Measurements from ENCODE around the gene S100PBP. TPM values are rescaled to one million over a fixed set of nuclear protein-coding genes. Genes with fewer than 3 reads are reported as not detected.

S100PBP gene
- total RNA-seq, 4 donors from 2014 or later: 14.9 to 24.1 (median 18.6) TPM

GRCh38 chr1:32892368-32893197, 75.1 kb downstream of the S100PBP start:
- H3K36me3 ChIP-seq: no peaks in the 10 kb centered on the region
- TF ChIP-seq EP300 (IDR thresholded peaks at IDR 0.05) (no peak), CTCF (IDR thresholded peaks at IDR 0.05) (peak; percentile 17 to 47 (median 36))
- H3K4me3 ChIP-seq: peak overlapping the region; percentile 53 to 65 (median 55)
- DNase-seq (ENCODE audit: extremely low spot score): no peak
- peaks cover 14 to 19% (median 17%) of the 10 kb centered on the region in 4 donors for H3K4me1 ChIP-seq
- peaks cover 0 to 65% (median 10%) of the 10 kb centered on the region in 4 donors for H3K27me3 ChIP-seq
- WGBS: 32% methylated on average over 29 of the region's 49 CpGs
- H3K27ac ChIP-seq (replicated peaks in 1 of 4): no peak overlapping the region
- no peaks in the 10 kb centered on the region for H3K9me3 ChIP-seq
- intact Hi-C loops (cut with DNase I): no loop called here

- H3K4me3 ChIP-seq: peak overlapping the region; percentile 53 to 65 (median 55)
- 3% methylated on average over 29 of the region's 58 CpGs for WGBS
- peaks cover 0 to 58% (median 9%) of the 10 kb centered on the region in 4 donors for H3K27me3 ChIP-seq
- H3K9me3 ChIP-seq: no peaks in the 10 kb centered on the region
- peaks cover 14 to 19% (median 17%) of the 10 kb centered on the region in 4 donors for H3K4me1 ChIP-seq
- TF ChIP-seq CTCF (IDR thresholded peaks at IDR 0.05) (peak in 1 of 3 experiments; percentile 15), EP300 (IDR thresholded peaks at IDR 0.05) (no peak)
- intact Hi-C loops (cut with DNase I): no loop called here
- H3K36me3 ChIP-seq: no peaks in the 10 kb centered on the region
- H3K27ac ChIP-seq (replicated peaks in 1 of 4): no peak overlapping the region
- no peak for DNase-seq (ENCODE audit: extremely low spot score)
These were observed 76.0 kb downstream of the S100PBP start for GRCh38 chr1:32893198-32894018.

- Histone ChIP-seq H3K4me3 (peak overlapping the region in 3 of 4 donors; percentile 53 to 65 (median 53)), H3K4me1 (peaks cover 14 to 19% (median 17%) of the 10 kb centered on the region in 4 donors), H3K27me3 (peaks cover 0 to 51% (median 9%) of the 10 kb centered on the region in 4 donors), H3K27ac (replicated peaks in 1 of 4) (no peak overlapping the region), H3K36me3 (no peaks in the 10 kb centered on the region), H3K9me3 (no peaks in the 10 kb centered on the region)
- no peak for TF ChIP-seq POLR2A (IDR thresholded peaks at IDR 0.05; ENCODE audit: low read depth)
- no peak for TF ChIP-seq EP300 (IDR thresholded peaks at IDR 0.05)
- no peak for TF ChIP-seq CTCF (IDR thresholded peaks at IDR 0.05)
- TF ChIP-seq POLR2AphosphoS5 (IDR thresholded peaks at IDR 0.05): no peak
- DNase-seq (ENCODE audit: extremely low spot score): no peak
- WGBS: 73% methylated on average over 6 of the region's 8 CpGs
- intact Hi-C loops (cut with DNase I): no loop called here
These were observed 76.7 kb downstream of the S100PBP start for GRCh38 chr1:32894019-32894600.

GRCh38 chr1:32894681-32895080, 77.2 kb downstream of the S100PBP start:
- Histone ChIP-seq H3K9me3 (no peaks in the 10 kb centered on the region), H3K36me3 (no peaks in the 10 kb centered on the region), H3K4me1 (peaks cover 14 to 19% (median 17%) of the 10 kb centered on the region in 4 donors), H3K4me3 (no peak overlapping the region), H3K27ac (replicated peaks in 1 of 4) (no peak overlapping the region), H3K27me3 (peaks cover 0 to 47% (median 9%) of the 10 kb centered on the region in 4 donors)
- DNase-seq (ENCODE audit: extremely low spot score): no peak
- TF ChIP-seq POLR2AphosphoS5 (IDR thresholded peaks at IDR 0.05): no peak
- no peak for TF ChIP-seq CTCF (IDR thresholded peaks at IDR 0.05)
- TF ChIP-seq POLR2A (IDR thresholded peaks at IDR 0.05; ENCODE audit: low read depth): no peak
- no peak for TF ChIP-seq EP300 (IDR thresholded peaks at IDR 0.05)
- WGBS: 100% methylated on average over 1 of the region's 6 CpGs
- intact Hi-C loops (cut with DNase I): no loop called here

All from esophagus muscularis mucosa (tissue), 4 donors.